Measurements from ENCODE around the gene COL13A1. TPM values are rescaled to one million over a fixed set of nuclear protein-coding genes. Genes with fewer than 3 reads are reported as not detected.

COL13A1 gene
- total RNA-seq, 1 experiment from 2014 or later, result 3.6 TPM

DNA sequence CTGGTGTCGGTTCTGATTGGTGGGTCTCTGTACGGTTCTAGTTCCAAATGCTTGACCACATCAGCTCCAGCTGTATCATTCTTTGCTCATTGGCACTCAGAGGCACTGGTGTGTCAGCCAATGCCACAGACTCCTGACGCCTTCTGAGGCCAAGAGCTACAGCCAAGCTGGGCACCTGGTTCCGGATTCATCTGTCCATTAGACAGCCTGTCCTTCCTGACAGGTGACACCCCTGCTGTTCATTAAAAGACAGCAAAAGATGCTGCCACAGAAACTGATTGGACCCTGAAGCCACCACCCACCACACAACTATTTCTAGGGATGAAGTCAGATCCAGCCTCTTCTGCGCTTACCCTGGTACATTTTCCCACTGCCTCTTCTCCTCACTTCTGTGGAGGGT lies 35.6 kb downstream of the COL13A1 start:
- H3K4me2 ChIP-seq (ENCODE audit: insufficient read depth, insufficient read length, low read length), result no peak overlapping the region
- H2BK5ac ChIP-seq (ENCODE audit: insufficient read length, low read length), result no peak overlapping the region
- no peak overlapping the region for H2AFZ ChIP-seq (ENCODE audit: low read length)
- H3K27me3 Mint-ChIP-seq (ENCODE audit: low read depth), result peaks cover 31% of the 10 kb centered on the region
- H3K9me3 Mint-ChIP-seq, result no peaks in the 10 kb centered on the region; a peak in 1 of 5 replicates
- no peaks in the 10 kb centered on the region for H3K23me2 ChIP-seq (ENCODE audit: insufficient read length, low read depth, low read length, poor library complexity, severe bottlenecking)
- H2BK20ac ChIP-seq (ENCODE audit: low read depth, low read length, poor library complexity, severe bottlenecking), result no peak overlapping the region
- no peak overlapping the region for H4K91ac ChIP-seq (ENCODE audit: insufficient read length, low read depth, low read length)
- H3K4ac ChIP-seq (ENCODE audit: low read depth, low read length), result no peak overlapping the region
- no peak overlapping the region for H4K8ac ChIP-seq (replicated peaks; ENCODE audit: insufficient read length, low read depth, low read length)
- no peaks in the 10 kb centered on the region for H3K79me2 ChIP-seq (ENCODE audit: insufficient read depth, low read length)
- WGBS (ENCODE audit: extremely low coverage, insufficient read length, low lambda C conversion rate), result no CpG with 5 or more reads among the region's 5 CpGs
- no peak overlapping the region for H3K27ac ChIP-seq (ENCODE audit: insufficient read length, low read depth, low read length)
- no peak overlapping the region for H3K56ac ChIP-seq (ENCODE audit: insufficient read length, low read depth, low read length)
- H3K4me1 Mint-ChIP-seq, result peaks cover 27 to 43% of the 10 kb centered on the region in 2 experiments
- H2BK120ac ChIP-seq (ENCODE audit: low read depth, low read length, poor library complexity, severe bottlenecking), result no peak overlapping the region
- no peak overlapping the region for H3K18ac ChIP-seq (ENCODE audit: insufficient read length, low read depth, low read length)
- H3K79me1 ChIP-seq (ENCODE audit: insufficient read depth, low read depth, low read length, poor library complexity, severe bottlenecking), result no peaks in the 10 kb centered on the region
- H2BK12ac ChIP-seq (ENCODE audit: insufficient read length, low read depth, low read length), result no peak overlapping the region
- H3K4me3 Mint-ChIP-seq, result no peak overlapping the region
- no peak overlapping the region for H2AK5ac ChIP-seq (ENCODE audit: insufficient read length, low read length)
- no peak overlapping the region for H3K9ac ChIP-seq (ENCODE audit: extremely low read depth, insufficient read length, low read length)
- no peak overlapping the region for H3K23ac ChIP-seq (ENCODE audit: insufficient read length, low read depth, low read length)
- no peak overlapping the region for H4K5ac ChIP-seq (ENCODE audit: insufficient read length, low read depth, low read length)
- no peak overlapping the region for H3K14ac ChIP-seq (ENCODE audit: insufficient read depth, low read length)
- TF ChIP-seq, protein P1, sequence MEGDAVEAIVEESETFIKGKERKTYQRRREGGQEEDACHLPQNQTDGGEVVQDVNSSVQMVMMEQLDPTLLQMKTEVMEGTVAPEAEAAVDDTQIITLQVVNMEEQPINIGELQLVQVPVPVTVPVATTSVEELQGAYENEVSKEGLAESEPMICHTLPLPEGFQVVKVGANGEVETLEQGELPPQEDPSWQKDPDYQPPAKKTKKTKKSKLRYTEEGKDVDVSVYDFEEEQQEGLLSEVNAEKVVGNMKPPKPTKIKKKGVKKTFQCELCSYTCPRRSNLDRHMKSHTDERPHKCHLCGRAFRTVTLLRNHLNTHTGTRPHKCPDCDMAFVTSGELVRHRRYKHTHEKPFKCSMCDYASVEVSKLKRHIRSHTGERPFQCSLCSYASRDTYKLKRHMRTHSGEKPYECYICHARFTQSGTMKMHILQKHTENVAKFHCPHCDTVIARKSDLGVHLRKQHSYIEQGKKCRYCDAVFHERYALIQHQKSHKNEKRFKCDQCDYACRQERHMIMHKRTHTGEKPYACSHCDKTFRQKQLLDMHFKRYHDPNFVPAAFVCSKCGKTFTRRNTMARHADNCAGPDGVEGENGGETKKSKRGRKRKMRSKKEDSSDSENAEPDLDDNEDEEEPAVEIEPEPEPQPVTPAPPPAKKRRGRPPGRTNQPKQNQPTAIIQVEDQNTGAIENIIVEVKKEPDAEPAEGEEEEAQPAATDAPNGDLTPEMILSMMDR (conservative IDR thresholded peaks at IDR 0.05), result no peak
- H3T11ph ChIP-seq (ENCODE audit: low read length), result no peak overlapping the region
- H3K36me3 Mint-ChIP-seq (ENCODE audit: insufficient read depth in 1 of 3, low read depth in 3 of 3), result no peaks in the 10 kb centered on the region; a peak in 1 of 7 replicates
- H3K27ac Mint-ChIP-seq, result no peak overlapping the region; a peak in 1 of 7 replicates
- H3K27me3 ChIP-seq (ENCODE audit: insufficient read depth, low read length), result no peaks in the 10 kb centered on the region
- no peak overlapping the region for H2BK15ac ChIP-seq (ENCODE audit: low read depth, low read length)
- peaks cover 8% of the 10 kb centered on the region; the same call in 1 of the 2 replicates for H3K4me1 ChIP-seq (ENCODE audit: insufficient read depth, low read length)
- H3K9me3 ChIP-seq (ENCODE audit: control insufficient read depth, low read depth, low read length), result no peaks in the 10 kb centered on the region
- H4K20me1 ChIP-seq (ENCODE audit: control insufficient read depth, insufficient read depth, insufficient read length), result no peaks in the 10 kb centered on the region
- DNase-seq, result no peak

Data from H9 (cell line).